ENCODE data around the gene NIPA2.

Gene NIPA2

GRCh38 chr15:22855791-22856190 is 17.3 kb downstream of the NIPA2 start:
- no peak for DNase-seq (ENCODE audit: low spot score)
- no peak overlapping the region for H3K27ac ChIP-seq
- H3K4me3 ChIP-seq, result no peak overlapping the region
- TF ChIP-seq CTCF (IDR thresholded peaks at IDR 0.05), result no peak

DNA sequence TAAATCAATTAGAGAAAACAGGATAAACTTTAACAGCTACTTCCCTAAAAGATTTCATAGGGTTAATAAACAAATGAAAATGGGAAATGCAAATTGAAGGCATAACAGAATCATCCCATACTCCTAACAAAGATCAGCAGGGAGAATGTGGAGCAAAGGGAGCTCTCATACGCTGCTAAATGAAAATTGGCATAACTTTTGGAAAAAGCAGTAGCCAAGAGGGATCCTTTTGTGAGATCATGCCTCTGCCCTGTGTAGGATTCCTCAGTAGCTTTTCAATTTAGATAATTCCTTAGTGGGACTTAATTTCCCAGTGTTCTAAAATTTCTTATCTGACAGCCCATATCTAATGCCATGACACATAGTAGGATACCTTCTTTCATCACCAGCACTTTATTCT is 18.2 kb downstream of the NIPA2 start:
- no peak for TF ChIP-seq CTCF (IDR thresholded peaks at IDR 0.05)
- Histone ChIP-seq H3K27ac (no peak overlapping the region), H3K4me3 (no peak overlapping the region)
- DNase-seq (ENCODE audit: low spot score), result no peak

DNA sequence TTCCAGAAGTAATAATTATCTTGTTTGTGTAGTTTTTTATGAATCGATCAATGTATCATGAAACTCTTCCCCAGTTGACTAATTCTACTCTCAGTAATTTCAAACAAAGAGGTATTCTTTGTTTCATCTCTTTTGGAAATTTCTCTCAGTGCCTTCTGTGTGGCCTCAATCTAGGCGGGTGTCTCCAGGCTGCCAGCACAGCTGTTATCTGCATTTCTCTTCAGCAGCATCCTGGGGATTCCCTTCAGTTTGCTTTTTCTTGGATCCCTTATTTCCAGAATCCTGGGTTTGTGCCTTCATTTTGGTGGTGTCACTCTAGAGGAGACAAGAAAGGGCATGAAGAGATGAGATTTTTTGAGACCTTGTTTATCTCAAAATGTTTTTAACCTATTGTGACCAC is 22.7 kb downstream of the NIPA2 start:
- no peak for TF ChIP-seq CTCF (IDR thresholded peaks at IDR 0.05)
- no peak for DNase-seq (ENCODE audit: low spot score)
- Histone ChIP-seq H3K4me3 (no peak overlapping the region), H3K27ac (no peak overlapping the region)

- TF ChIP-seq CTCF (IDR thresholded peaks at IDR 0.05), result no peak
- no peak for DNase-seq (ENCODE audit: low spot score)
- Histone ChIP-seq H3K4me3 (no peak overlapping the region), H3K27ac (no peak overlapping the region)
Measured at GRCh38 chr15:22863356-22863755, 24.9 kb downstream of the NIPA2 start.

- H3K4me3 ChIP-seq, result no peak overlapping the region
- H3K27ac ChIP-seq, result no peak overlapping the region
- no peak for TF ChIP-seq CTCF (IDR thresholded peaks at IDR 0.05)
- no peak for DNase-seq (ENCODE audit: low spot score)
Measured at GRCh38 chr15:22866079-22866478, 27.6 kb downstream of the NIPA2 start.

- no peak for TF ChIP-seq CTCF (IDR thresholded peaks at IDR 0.05)
- Histone ChIP-seq H3K27ac (no peak overlapping the region), H3K4me3 (no peak overlapping the region)
- DNase-seq (ENCODE audit: low spot score), result no peak
Measured at GRCh38 chr15:22867886-22868285, 29.4 kb downstream of the NIPA2 start.

DNA sequence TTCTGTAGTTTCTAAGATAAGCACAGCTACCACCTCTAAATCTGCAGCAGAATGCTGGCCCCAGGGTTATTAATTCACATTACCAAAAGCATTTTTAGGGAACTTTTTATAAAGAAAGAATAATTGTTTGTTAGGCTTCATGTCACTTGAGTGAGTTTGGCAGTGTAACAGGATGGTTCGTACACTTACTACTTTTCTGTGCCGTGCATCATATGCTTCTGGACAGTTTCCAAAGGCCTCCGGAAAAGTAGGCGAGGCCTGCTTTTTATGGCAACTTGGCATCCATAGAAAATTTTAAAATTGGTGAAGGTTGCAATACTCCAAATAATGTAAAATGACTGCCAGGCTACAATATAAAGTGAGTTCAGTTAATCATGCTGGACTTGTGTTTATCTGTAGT is 30.0 kb downstream of the NIPA2 start:
- Histone ChIP-seq H3K4me3 (no peak overlapping the region), H3K27ac (no peak overlapping the region)
- no peak for TF ChIP-seq CTCF (IDR thresholded peaks at IDR 0.05)
- no peak for DNase-seq (ENCODE audit: low spot score)

Data from coronary artery (tissue), 2 donors.